K562 (cell line): ENCODE data around the gene HAX1. TPM values are rescaled to one million over a fixed set of nuclear protein-coding genes. Genes with fewer than 3 reads are reported as not detected.
A peak's percentile ranks its signal among the peaks of the same experiment; 100 is the strongest.

Experiments used
- CREM ChIP-seq: IDR thresholded peaks from 2 replicates; pipeline ENCODE4 v1.6.1; 2014; ENCODE audit warnings: antibody characterized with exemption, low read depth
- CXXC5 ChIP-seq: fragments of 250-450 bp; sonication (Bioruptor Pico); IDR thresholded peaks from 2 replicates; pipeline ENCODE4 v1.8.0; 2022; ENCODE audit warnings: inconsistent platforms, mild to moderate bottlenecking, moderate library complexity
- ELF4 ChIP-seq: fragments of 450-650 bp; formaldehyde crosslinking; IDR thresholded peaks from 2 replicates; pipeline ENCODE4 v1.4.0; 2022; ENCODE audit warnings: missing genetic modification characterization
- GATAD2B ChIP-seq: fragments of 450-650 bp; IDR thresholded peaks from 2 replicates; pipeline ENCODE4 v1.6.1; 2017; ENCODE audit warnings: mild to moderate bottlenecking, borderline replicate concordance
- HMG20B ChIP-seq: fragments of 250-450 bp; sonication (Bioruptor Pico); IDR thresholded peaks from 2 replicates; pipeline ENCODE4 v1.5.0; 2021; ENCODE audit warnings: mild to moderate bottlenecking
- KLF1 ChIP-seq: fragments of 450-650 bp; IDR thresholded peaks from 2 replicates; pipeline ENCODE4 v1.6.1; 2016; ENCODE audit warnings: missing genetic modification characterization, missing compliant biosample characterization
- NFIX ChIP-seq: fragments of 250-450 bp; sonication (Bioruptor Pico); IDR thresholded peaks from 2 replicates; pipeline ENCODE4 v1.4.0; 2020; ENCODE audit warnings: low read depth, mild to moderate bottlenecking, moderate library complexity
- PHB2 ChIP-seq: fragments of 450-650 bp; IDR thresholded peaks from 2 replicates; pipeline ENCODE4 v1.6.1; 2017; ENCODE audit warnings: low read depth
- POLR2AphosphoS2 ChIP-seq: IDR thresholded peaks from 2 replicates; pipeline ENCODE4 v1.6.1; 2012; ENCODE audit warnings: low read length, improper control_type of control experiment
- SNRNP70 ChIP-seq: fragments of 200-400 bp; formaldehyde crosslinking; optimal IDR thresholded peaks from 2 replicates; pipeline ENCODE3; 2017; ENCODE audit warnings: low read depth, low read length
- SREBF2 ChIP-seq: sonication (generic); formaldehyde crosslinking; IDR thresholded peaks from 2 replicates; pipeline ENCODE4 v1.4.0; 2020; ENCODE audit warnings: mild to moderate bottlenecking, missing genetic modification reagents
- ZBTB8A ChIP-seq: fragments of 450-650 bp; IDR thresholded peaks from 2 replicates; pipeline ENCODE4 v1.6.1; 2018; ENCODE audit warnings: mild to moderate bottlenecking, moderate library complexity; ENCODE audit not compliant: partially characterized antibody
- ZKSCAN1 ChIP-seq: fragments of 150-350 bp; IDR thresholded peaks from 2 replicates; pipeline ENCODE4 v1.6.1; 2016; ENCODE audit warnings: low read depth, low read length
- ZNF224 ChIP-seq: sonication (generic); formaldehyde crosslinking; IDR thresholded peaks from 2 replicates; pipeline ENCODE4 v1.8.0; 2022; ENCODE audit warnings: mild to moderate bottlenecking, missing genetic modification reagents
- ZNF431 ChIP-seq: sonication (generic); formaldehyde crosslinking; IDR thresholded peaks from 2 replicates; pipeline ENCODE4 v1.8.0; 2022; ENCODE audit warnings: mild to moderate bottlenecking, missing genetic modification reagents
- ZNF561 ChIP-seq: fragments of 450-650 bp; formaldehyde crosslinking; conservative IDR thresholded peaks from 2 replicates; pipeline ENCODE4 v1.4.0; 2020; ENCODE audit warnings: mild to moderate bottlenecking, moderate library complexity
- polyA plus RNA-seq, 8 experiments: library from polyadenylated mRNA; depleted of rRNA in 4 of 8; stranded (reverse) in 5 of 8; unstranded in 3 of 8; fragments of >200 nt; fragmentation: Nextera tagmentation in 2 of 8; fragmentation: Illumina TruSeq in 1 of 8; extraction: Ambion mirVana in 2 of 8; extraction: Trizol in 1 of 8; gene quantifications; 2 replicates each; pipeline versions ENCODE4 v1.2.1 to v1.2.3, GENCODE V29; 2011 to 2014; ENCODE audit warnings: inconsistent platforms in 1 of 8, missing spikeins in 1 of 8
- total RNA-seq, 7 experiments: library from RNA; depleted of rRNA in 6 of 7; stranded (reverse); fragments of >200 nt in 6 of 7; fragmentation: Illumina TruSeq in 2 of 7; extraction: Trizol in 2 of 7; gene quantifications; 2 replicates each; pipeline versions ENCODE4 v1.2.1 to v1.2.3, GENCODE V29; 2011 to 2021; ENCODE audit warnings: low replicate concordance in 1 of 7
- TF ChIP-seq, protein P1 (sequence below): fragments of 250-450 bp; sonication (Bioruptor Pico); IDR thresholded peaks from 2 replicates; pipeline ENCODE4 v1.4.0; 2020
- TF ChIP-seq, protein P2 (sequence below): IDR thresholded peaks from 2 replicates; pipeline ENCODE4 v1.6.1; 2014; ENCODE audit warnings: antibody characterized with exemption
- TF ChIP-seq, protein P3 (sequence below): fragments of 250-450 bp; sonication (Bioruptor Pico); IDR thresholded peaks from 2 replicates; pipeline ENCODE4 v1.4.0; 2020
- TF ChIP-seq, protein P4 (sequence below): fragments of 450-650 bp; IDR thresholded peaks from 2 replicates; pipeline ENCODE4 v1.6.1; 2018; ENCODE audit warnings: mild to moderate bottlenecking, low read depth; ENCODE audit not compliant: partially characterized antibody

HAX1 gene
- total and polyA plus RNA-seq, 9 of the 15 experiments (the other 6 are each of a cell fraction or from before 2014, with no cell fraction given) = 143 to 492 (median 234) TPM

DNA sequence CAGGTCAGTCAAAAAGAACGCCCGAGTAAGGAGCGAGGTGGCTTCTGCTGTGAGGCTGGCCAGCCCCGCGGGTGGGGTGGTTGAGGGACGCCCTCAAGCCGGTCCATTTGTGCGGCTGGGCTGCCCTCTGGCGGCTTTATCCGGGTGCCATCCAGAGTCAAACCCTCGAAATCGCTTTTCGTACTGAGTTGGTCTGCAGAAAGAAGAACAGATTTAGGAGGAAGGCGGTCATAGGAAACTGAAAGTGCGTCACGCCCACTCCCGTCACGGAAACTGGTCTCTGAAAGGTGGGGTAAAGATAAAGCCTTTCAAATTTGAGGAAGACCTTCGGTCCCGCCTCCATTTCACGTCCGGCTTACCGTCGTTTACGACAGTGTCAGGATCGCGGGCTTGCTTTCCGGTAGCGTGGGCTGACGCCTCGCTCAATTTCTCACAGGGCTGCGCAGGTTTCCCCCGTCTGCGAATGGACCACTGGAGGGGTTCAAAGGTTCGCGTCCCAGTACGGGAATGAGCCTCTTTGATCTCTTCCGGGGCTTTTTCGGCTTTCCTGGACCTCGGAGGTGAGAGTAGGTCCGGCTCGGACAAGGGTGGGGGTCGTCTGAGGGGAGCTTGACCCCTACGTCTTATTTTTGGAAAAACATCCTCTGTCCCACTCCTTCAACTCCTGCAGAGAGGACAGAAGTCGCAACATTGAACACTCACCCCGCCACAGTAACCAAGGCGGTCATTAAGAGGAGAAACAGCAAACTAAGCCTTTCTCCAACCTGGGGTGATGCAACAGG lies at the start of gene HAX1 (continued):
- no peak for TF ChIP-seq ZNF431 (CRISPR knock-in tag)
- TF ChIP-seq, protein P1, sequence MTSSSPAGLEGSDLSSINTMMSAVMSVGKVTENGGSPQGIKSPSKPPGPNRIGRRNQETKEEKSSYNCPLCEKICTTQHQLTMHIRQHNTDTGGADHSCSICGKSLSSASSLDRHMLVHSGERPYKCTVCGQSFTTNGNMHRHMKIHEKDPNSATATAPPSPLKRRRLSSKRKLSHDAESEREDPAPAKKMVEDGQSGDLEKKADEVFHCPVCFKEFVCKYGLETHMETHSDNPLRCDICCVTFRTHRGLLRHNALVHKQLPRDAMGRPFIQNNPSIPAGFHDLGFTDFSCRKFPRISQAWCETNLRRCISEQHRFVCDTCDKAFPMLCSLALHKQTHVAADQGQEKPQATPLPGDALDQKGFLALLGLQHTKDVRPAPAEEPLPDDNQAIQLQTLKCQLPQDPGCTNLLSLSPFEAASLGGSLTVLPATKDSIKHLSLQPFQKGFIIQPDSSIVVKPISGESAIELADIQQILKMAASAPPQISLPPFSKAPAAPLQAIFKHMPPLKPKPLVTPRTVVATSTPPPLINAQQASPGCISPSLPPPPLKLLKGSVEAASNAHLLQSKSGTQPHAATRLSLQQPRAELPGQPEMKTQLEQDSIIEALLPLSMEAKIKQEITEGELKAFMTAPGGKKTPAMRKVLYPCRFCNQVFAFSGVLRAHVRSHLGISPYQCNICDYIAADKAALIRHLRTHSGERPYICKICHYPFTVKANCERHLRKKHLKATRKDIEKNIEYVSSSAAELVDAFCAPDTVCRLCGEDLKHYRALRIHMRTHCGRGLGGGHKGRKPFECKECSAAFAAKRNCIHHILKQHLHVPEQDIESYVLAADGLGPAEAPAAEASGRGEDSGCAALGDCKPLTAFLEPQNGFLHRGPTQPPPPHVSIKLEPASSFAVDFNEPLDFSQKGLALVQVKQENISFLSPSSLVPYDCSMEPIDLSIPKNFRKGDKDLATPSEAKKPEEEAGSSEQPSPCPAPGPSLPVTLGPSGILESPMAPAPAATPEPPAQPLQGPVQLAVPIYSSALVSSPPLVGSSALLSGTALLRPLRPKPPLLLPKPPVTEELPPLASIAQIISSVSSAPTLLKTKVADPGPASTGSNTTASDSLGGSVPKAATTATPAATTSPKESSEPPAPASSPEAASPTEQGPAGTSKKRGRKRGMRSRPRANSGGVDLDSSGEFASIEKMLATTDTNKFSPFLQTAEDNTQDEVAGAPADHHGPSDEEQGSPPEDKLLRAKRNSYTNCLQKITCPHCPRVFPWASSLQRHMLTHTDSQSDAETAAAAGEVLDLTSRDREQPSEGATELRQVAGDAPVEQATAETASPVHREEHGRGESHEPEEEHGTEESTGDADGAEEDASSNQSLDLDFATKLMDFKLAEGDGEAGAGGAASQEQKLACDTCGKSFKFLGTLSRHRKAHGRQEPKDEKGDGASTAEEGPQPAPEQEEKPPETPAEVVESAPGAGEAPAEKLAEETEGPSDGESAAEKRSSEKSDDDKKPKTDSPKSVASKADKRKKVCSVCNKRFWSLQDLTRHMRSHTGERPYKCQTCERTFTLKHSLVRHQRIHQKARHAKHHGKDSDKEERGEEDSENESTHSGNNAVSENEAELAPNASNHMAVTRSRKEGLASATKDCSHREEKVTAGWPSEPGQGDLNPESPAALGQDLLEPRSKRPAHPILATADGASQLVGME = peak; percentile 76
- no peak for TF ChIP-seq PHB2
- no peak for TF ChIP-seq NFIX (CRISPR knock-in tag)
- peak; percentile 40; the same call in 1 of the 2 replicates for TF ChIP-seq GATAD2B
- TF ChIP-seq, protein P2, sequence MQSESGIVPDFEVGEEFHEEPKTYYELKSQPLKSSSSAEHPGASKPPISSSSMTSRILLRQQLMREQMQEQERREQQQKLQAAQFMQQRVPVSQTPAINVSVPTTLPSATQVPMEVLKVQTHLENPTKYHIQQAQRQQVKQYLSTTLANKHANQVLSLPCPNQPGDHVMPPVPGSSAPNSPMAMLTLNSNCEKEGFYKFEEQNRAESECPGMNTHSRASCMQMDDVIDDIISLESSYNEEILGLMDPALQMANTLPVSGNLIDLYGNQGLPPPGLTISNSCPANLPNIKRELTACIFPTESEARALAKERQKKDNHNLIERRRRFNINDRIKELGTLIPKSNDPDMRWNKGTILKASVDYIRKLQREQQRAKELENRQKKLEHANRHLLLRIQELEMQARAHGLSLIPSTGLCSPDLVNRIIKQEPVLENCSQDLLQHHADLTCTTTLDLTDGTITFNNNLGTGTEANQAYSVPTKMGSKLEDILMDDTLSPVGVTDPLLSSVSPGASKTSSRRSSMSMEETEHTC = no peak
- TF ChIP-seq SREBF2 (CRISPR knock-in tag) = no peak
- TF ChIP-seq CXXC5 (CRISPR knock-in tag) = peak; percentile 86
- TF ChIP-seq POLR2AphosphoS2 = peak; percentile 94
- no peak for TF ChIP-seq KLF1 (tag)
- TF ChIP-seq ELF4 = 0 out of 2 replicates have a peak, but pooled peaks have one; percentile 44
- no peak for TF ChIP-seq SNRNP70
- TF ChIP-seq, protein P3, sequence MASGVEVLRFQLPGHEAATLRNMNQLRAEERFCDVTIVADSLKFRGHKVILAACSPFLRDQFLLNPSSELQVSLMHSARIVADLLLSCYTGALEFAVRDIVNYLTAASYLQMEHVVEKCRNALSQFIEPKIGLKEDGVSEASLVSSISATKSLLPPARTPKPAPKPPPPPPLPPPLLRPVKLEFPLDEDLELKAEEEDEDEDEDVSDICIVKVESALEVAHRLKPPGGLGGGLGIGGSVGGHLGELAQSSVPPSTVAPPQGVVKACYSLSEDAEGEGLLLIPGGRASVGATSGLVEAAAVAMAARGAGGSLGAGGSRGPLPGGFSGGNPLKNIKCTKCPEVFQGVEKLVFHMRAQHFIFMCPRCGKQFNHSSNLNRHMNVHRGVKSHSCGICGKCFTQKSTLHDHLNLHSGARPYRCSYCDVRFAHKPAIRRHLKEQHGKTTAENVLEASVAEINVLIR (CRISPR knock-in tag) = peak; percentile 75
- TF ChIP-seq CREM = peak; percentile 91
- TF ChIP-seq ZNF561 (CRISPR knock-in tag) = no peak
- TF ChIP-seq, protein P4, sequence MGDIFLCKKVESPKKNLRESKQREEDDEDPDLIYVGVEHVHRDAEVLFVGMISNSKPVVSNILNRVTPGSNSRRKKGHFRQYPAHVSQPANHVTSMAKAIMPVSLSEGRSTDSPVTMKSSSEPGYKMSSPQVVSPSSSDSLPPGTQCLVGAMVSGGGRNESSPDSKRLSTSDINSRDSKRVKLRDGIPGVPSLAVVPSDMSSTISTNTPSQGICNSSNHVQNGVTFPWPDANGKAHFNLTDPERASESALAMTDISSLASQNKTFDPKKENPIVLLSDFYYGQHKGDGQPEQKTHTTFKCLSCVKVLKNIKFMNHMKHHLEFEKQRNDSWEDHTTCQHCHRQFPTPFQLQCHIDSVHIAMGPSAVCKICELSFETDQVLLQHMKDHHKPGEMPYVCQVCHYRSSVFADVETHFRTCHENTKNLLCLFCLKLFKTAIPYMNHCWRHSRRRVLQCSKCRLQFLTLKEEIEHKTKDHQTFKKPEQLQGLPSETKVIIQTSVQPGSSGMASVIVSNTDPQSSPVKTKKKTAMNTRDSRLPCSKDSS = no peak
- no peak for TF ChIP-seq ZNF224 (CRISPR knock-in tag)
- no peak for TF ChIP-seq ZBTB8A
- no peak for TF ChIP-seq HMG20B (CRISPR knock-in tag)
- TF ChIP-seq ZKSCAN1 = 0 out of 2 replicates have a peak, but pooled peaks have one; percentile 39
